GM12873 (cell line): ENCODE data around the gene DNAJB1.

Source experiments
- CTCF ChIP-seq: IDR thresholded peaks from 2 replicates; pipeline ENCODE4 v1.5.1; 2012; ENCODE audit warnings: low read depth, mild to moderate bottlenecking, moderate library complexity, low read length, control low read depth; ENCODE audit not compliant: insufficient read depth; ENCODE audit errors: missing control alignments

The DNAJB1 gene

GRCh38 chr19:14562660-14563589 is 44.7 kb upstream of the DNAJB1 start:
- no peak for TF ChIP-seq CTCF

GRCh38 chr19:14561847-14562351 is 43.7 kb upstream of the DNAJB1 start:
- no peak for TF ChIP-seq CTCF

- TF ChIP-seq CTCF: no peak
Observed at GRCh38 chr19:14561249-14561648, 43.1 kb upstream of the DNAJB1 start.

GRCh38 chr19:14560776-14561108 is 42.5 kb upstream of the DNAJB1 start:
- no peak for TF ChIP-seq CTCF

- TF ChIP-seq CTCF: no peak
Observed at GRCh38 chr19:14559916-14560775, 41.9 kb upstream of the DNAJB1 start.

GRCh38 chr19:14558370-14559066 is 40.3 kb upstream of the DNAJB1 start:
- no peak for TF ChIP-seq CTCF
